SU-DHL-6 (cell line): ENCODE measurements around the gene LIPT2.

Source experiments
- H2AFZ ChIP-seq: fragments of 200-600 bp; sonication (generic); 2 replicates; pipeline ENCODE4 v1.6.1; 2014; ENCODE audit warnings: low read depth, mild to moderate bottlenecking, moderate library complexity, mixed read lengths, antibody characterized with exemption, low read length; ENCODE audit not compliant: severe bottlenecking
- H3F3A ChIP-seq: fragments of 200-600 bp; shearing (Covaris generic); 2 replicates; pipeline ENCODE4 v1.6.0; 2016; ENCODE audit warnings: antibody characterized with exemption, mild to moderate bottlenecking; ENCODE audit not compliant: insufficient read depth
- H3K27ac ChIP-seq: fragments of 200-600 bp; sonication (generic); 2 replicates; pipeline ENCODE4 v1.5.1; 2016; ENCODE audit warnings: low read depth, mild to moderate bottlenecking, low read length, moderate library complexity, mixed read lengths
- H3K27me3 ChIP-seq: fragments of 200-600 bp; sonication (generic), shearing (Covaris generic); 2 replicates; pipeline ENCODE4 v1.6.0; 2014; ENCODE audit warnings: mild to moderate bottlenecking, low read length
- H3K36me3 ChIP-seq: fragments of 200-600 bp; sonication (generic); 2 replicates; pipeline ENCODE4 v1.6.1; 2014; ENCODE audit warnings: mild to moderate bottlenecking, low read length, mixed read lengths
- H3K4me2 ChIP-seq: fragments of 300-600, 200-600 bp; shearing (Covaris generic), sonication (generic); 2 replicates; pipeline ENCODE4 v1.6.0; 2014; ENCODE audit warnings: low read length, low read depth, mild to moderate bottlenecking; ENCODE audit not compliant: poor library complexity, severe bottlenecking
- H3K4me3 ChIP-seq: fragments of 200-600 bp; sonication (generic); 2 replicates; pipeline ENCODE4 v1.5.1; 2014; ENCODE audit warnings: antibody characterized with exemption, low read length, mild to moderate bottlenecking, mixed read lengths; ENCODE audit not compliant: insufficient read depth, poor library complexity, severe bottlenecking
- H3K79me2 ChIP-seq: fragments of 200-600 bp; sonication (generic); 2 replicates; pipeline ENCODE4 v1.6.1; 2014; ENCODE audit warnings: mild to moderate bottlenecking, low read length, moderate library complexity; ENCODE audit not compliant: insufficient read depth
- H3K9ac ChIP-seq: fragments of 200-600 bp; sonication (generic); 2 replicates; pipeline ENCODE4 v1.7.0; 2014; ENCODE audit warnings: mild to moderate bottlenecking, low read length
- H3K9me2 ChIP-seq: fragments of 200-600 bp; sonication (generic); replicated peaks from 2 replicates; pipeline ENCODE4 v1.6.1; 2014; ENCODE audit warnings: low read length; ENCODE audit not compliant: insufficient read depth
- H3K9me3 ChIP-seq: fragments of 200-600 bp; sonication (generic); 2 replicates; pipeline ENCODE4 v1.6.1; 2014; ENCODE audit warnings: low read length, mixed read lengths; ENCODE audit not compliant: insufficient read depth
- H4K20me1 ChIP-seq: fragments of 200-600 bp; sonication (generic); 2 replicates; pipeline ENCODE4 v1.6.1; 2014; ENCODE audit warnings: low read depth, mild to moderate bottlenecking, antibody characterized with exemption, low read length, moderate library complexity, mixed read lengths
- EZH2phosphoT487 ChIP-seq: fragments of 200-600 bp; sonication (generic), shearing (Covaris generic); conservative IDR thresholded peaks from 2 replicates; pipeline ENCODE4 v1.6.1; 2018; ENCODE audit warnings: mild to moderate bottlenecking, antibody characterized with exemption, low read length, moderate library complexity, mixed read lengths
- TF ChIP-seq, protein P1 (sequence below): fragments of 200-600 bp; sonication (generic); IDR thresholded peaks from one replicate; pipeline ENCODE4 v1.5.1; 2017; ENCODE audit warnings: antibody characterized with exemption, mild to moderate bottlenecking, low read length, moderate library complexity; ENCODE audit not compliant: insufficient read depth, poor library complexity, severe bottlenecking

Gene LIPT2

DNA sequence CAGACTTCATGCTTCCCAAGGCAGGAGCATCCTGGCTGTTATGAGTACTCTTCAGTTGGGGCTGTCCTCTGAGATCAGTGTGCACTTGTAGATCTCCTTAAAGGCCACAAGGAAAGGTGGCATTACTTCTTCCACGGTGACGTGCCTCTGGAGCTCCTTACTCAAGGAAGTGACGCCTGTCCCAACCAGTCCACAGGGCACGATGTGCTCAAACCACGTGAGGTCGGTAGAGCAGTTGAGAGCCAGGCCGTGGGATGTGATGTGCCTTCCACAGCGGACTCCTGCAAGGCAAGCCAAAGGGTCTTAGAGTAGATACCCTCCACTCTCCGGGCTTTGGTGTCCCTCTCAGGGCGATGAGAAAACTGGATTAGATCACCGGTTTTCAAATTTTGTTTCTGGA lies 1.4 kb downstream of the LIPT2 start:
- H3K4me2 ChIP-seq: peak overlapping the region; percentile 95

DNA sequence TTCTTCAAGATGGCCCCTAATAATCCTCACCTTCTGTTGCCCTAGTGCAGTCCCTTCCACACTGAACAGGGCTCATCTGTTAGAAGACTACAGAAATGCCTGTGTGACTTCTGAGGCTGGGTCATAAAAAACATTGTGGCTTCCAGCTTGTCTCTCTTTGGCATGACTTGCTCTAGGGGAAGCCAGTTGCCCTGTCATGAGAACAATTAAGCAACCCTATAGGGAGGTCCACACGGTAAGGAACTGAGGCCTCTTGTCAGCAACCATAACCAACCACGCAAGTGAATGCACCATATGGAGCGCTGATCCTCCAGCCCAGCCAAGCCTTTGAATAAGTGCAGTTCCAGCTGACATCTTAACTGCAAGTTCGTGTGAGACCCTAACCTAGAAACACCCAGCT lies 2.6 kb downstream of the LIPT2 start:
- no peaks in the 10 kb centered on the region for H3K9me3 ChIP-seq
- H3K9ac ChIP-seq: no peak overlapping the region
- H3K27me3 ChIP-seq: no peaks in the 10 kb centered on the region
- no peak overlapping the region for H2AFZ ChIP-seq
- no peaks in the 10 kb centered on the region; the same call in 1 of the 2 replicates for H3F3A ChIP-seq
- no peak overlapping the region for H3K27ac ChIP-seq
- no peaks in the 10 kb centered on the region for H3K79me2 ChIP-seq
- no peaks in the 10 kb centered on the region for H3K36me3 ChIP-seq
- TF ChIP-seq, protein P1, sequence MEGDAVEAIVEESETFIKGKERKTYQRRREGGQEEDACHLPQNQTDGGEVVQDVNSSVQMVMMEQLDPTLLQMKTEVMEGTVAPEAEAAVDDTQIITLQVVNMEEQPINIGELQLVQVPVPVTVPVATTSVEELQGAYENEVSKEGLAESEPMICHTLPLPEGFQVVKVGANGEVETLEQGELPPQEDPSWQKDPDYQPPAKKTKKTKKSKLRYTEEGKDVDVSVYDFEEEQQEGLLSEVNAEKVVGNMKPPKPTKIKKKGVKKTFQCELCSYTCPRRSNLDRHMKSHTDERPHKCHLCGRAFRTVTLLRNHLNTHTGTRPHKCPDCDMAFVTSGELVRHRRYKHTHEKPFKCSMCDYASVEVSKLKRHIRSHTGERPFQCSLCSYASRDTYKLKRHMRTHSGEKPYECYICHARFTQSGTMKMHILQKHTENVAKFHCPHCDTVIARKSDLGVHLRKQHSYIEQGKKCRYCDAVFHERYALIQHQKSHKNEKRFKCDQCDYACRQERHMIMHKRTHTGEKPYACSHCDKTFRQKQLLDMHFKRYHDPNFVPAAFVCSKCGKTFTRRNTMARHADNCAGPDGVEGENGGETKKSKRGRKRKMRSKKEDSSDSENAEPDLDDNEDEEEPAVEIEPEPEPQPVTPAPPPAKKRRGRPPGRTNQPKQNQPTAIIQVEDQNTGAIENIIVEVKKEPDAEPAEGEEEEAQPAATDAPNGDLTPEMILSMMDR: no peak
- no peak for TF ChIP-seq EZH2phosphoT487
- H3K4me2 ChIP-seq: no peak overlapping the region
- no peak overlapping the region for H3K4me3 ChIP-seq
- H3K9me2 ChIP-seq: no peaks in the 10 kb centered on the region
- H4K20me1 ChIP-seq: no peaks in the 10 kb centered on the region

More for the DNA sequence above, 1.4 kb downstream of the LIPT2 start:
- Histone ChIP-seq H3K27me3 (no peaks in the 10 kb centered on the region), H3K79me2 (no peaks in the 10 kb centered on the region), H2AFZ (no peak overlapping the region), H3K9me3 (no peaks in the 10 kb centered on the region), H3K36me3 (no peaks in the 10 kb centered on the region), H3K9me2 (no peaks in the 10 kb centered on the region), H3K9ac (no peak overlapping the region), H3F3A (no peaks in the 10 kb centered on the region; the same call in 1 of the 2 replicates), H3K27ac (no peak overlapping the region), H4K20me1 (no peaks in the 10 kb centered on the region), H3K4me3 (no peak overlapping the region)
- TF ChIP-seq, protein P1: no peak
- no peak for TF ChIP-seq EZH2phosphoT487

DNA sequence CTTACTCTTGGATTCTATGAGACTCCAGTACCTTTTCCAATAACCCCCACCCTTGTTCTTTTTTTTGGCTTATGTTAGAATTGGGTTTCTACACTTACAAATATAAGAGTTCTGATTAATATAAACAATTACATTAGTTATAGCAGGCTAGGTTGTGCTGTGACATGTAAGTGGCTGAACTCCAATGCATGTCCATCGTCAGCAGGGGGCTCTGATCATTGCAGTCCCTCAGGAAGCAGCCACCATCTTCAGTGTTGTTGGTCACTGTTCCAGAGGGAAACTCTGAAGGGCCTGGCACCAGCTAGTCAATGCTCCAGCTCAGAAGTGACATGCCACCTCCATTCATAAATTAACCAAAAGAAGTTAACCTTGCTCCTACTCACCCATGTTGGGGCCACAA lies 5.6 kb downstream of the LIPT2 start:
- Histone ChIP-seq H2AFZ (no peak overlapping the region), H3K9me3 (no peaks in the 10 kb centered on the region)

More for the DNA sequence above, 5.6 kb downstream of the LIPT2 start:
- H3K27ac ChIP-seq: no peak overlapping the region
- H3K9me2 ChIP-seq: no peaks in the 10 kb centered on the region
- no peaks in the 10 kb centered on the region for H3F3A ChIP-seq
- no peak overlapping the region for H3K4me2 ChIP-seq
- no peaks in the 10 kb centered on the region for H4K20me1 ChIP-seq
- H3K4me3 ChIP-seq: no peak overlapping the region
- H3K79me2 ChIP-seq: no peaks in the 10 kb centered on the region
- H3K9ac ChIP-seq: no peak overlapping the region
- no peaks in the 10 kb centered on the region for H3K27me3 ChIP-seq
- TF ChIP-seq, protein P1: peak; percentile 8
- TF ChIP-seq EZH2phosphoT487: no peak
- no peaks in the 10 kb centered on the region for H3K36me3 ChIP-seq
